ENCODE data around the gene SDS.

The SDS gene

DNA sequence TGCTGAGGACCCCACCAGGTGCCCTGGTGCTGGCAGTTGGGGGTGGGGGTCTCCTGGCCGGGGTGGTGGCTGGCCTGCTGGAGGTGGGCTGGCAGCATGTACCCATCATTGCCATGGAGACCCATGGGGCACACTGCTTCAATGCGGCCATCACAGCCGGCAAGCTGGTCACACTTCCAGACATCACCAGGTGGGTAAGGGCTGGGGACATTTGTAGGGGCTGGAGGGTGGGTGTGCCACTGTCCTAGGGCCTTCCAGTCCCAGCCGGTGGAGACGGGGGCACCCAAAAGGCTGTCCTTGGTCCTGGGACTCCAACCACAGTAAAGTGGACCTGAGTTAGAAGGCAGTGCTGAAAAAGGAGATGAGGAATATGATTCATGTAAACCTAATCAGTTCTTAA lies 31.7 kb upstream of the SDS start:
- Histone ChIP-seq H2AFZ (ENCODE audit: low read depth, low read length) (no peak overlapping the region), H3K27me3 (ENCODE audit: control insufficient read depth in 1 of 2, insufficient read depth in 1 of 2, low read length in 2 of 2) (peaks cover 25 to 26% of the 10 kb centered on the region in 2 experiments), H3K36me3 (ENCODE audit: control insufficient read depth in 1 of 2, insufficient read depth in 2 of 2, low read depth in 1 of 2, low read length in 2 of 2) (no peaks in the 10 kb centered on the region), H3K27ac (ENCODE audit: low read length, poor library complexity, severe bottlenecking) (no peak overlapping the region), H3K14ac (ENCODE audit: low read length in 2 of 2) (no peak overlapping the region), H3K23ac (ENCODE audit: low read length in 2 of 2) (no peak overlapping the region), H2BK12ac (ENCODE audit: low read length in 2 of 2) (no peak overlapping the region), H3K18ac (ENCODE audit: low read depth in 1 of 2, low read length in 2 of 2) (no peak overlapping the region), H4K8ac (ENCODE audit: low read length) (no peak overlapping the region), H2BK120ac (ENCODE audit: low read depth, low read length) (no peak overlapping the region), H3K4me1 (ENCODE audit: control insufficient read depth, insufficient read depth, low read depth, low read length) (peaks cover 4% of the 10 kb centered on the region), H3K9ac (ENCODE audit: low read length) (no peak overlapping the region), H3K4ac (ENCODE audit: low read depth in 1 of 2, low read length in 2 of 2) (no peak overlapping the region), H3K4me2 (ENCODE audit: low read length, poor library complexity, severe bottlenecking) (no peak overlapping the region), H2BK5ac (ENCODE audit: low read depth, low read length, poor library complexity, severe bottlenecking) (no peak overlapping the region), H2BK15ac (ENCODE audit: low read depth, poor library complexity, severe bottlenecking) (no peak overlapping the region), H2AK5ac (ENCODE audit: low read length, severe bottlenecking) (no peak overlapping the region), H3K79me1 (replicated peaks; ENCODE audit: low read length, poor library complexity, severe bottlenecking) (no peaks in the 10 kb centered on the region), H4K91ac (ENCODE audit: low read length) (no peak overlapping the region), H3K4me3 (ENCODE audit: insufficient read depth in 1 of 2, low read depth in 1 of 2, low read length in 2 of 2) (no peak overlapping the region), H3K9me3 (ENCODE audit: control insufficient read depth, low read length) (peaks cover under 1% of the 10 kb centered on the region)
- 89% methylated on average over 5 of the region's 5 CpGs for WGBS
- no peak for DNase-seq

GRCh38 chr12:113432986-113433385 lies 29.3 kb upstream of the SDS start:
- Histone ChIP-seq H3K4me2 (ENCODE audit: low read length, poor library complexity, severe bottlenecking) (no peak overlapping the region), H2BK5ac (ENCODE audit: low read depth, low read length, poor library complexity, severe bottlenecking) (no peak overlapping the region), H2AFZ (ENCODE audit: low read depth, low read length) (no peak overlapping the region), H3K14ac (ENCODE audit: low read length in 2 of 2) (no peak overlapping the region), H2BK15ac (ENCODE audit: low read depth, poor library complexity, severe bottlenecking) (no peak overlapping the region), H3K4ac (ENCODE audit: low read depth in 1 of 2, low read length in 2 of 2) (no peak overlapping the region), H2BK12ac (ENCODE audit: low read length in 2 of 2) (no peak overlapping the region), H2BK120ac (ENCODE audit: low read depth, low read length) (no peak overlapping the region), H3K23ac (ENCODE audit: low read length in 2 of 2) (no peak overlapping the region), H4K91ac (ENCODE audit: low read length) (no peak overlapping the region), H3K79me1 (replicated peaks; ENCODE audit: low read length, poor library complexity, severe bottlenecking) (no peaks in the 10 kb centered on the region), H4K8ac (ENCODE audit: low read length) (no peak overlapping the region), H3K4me3 (ENCODE audit: insufficient read depth in 1 of 2, low read depth in 1 of 2, low read length in 2 of 2) (no peak overlapping the region), H2AK5ac (ENCODE audit: low read length, severe bottlenecking) (no peak overlapping the region), H3K9ac (ENCODE audit: low read length) (no peak overlapping the region), H3K27me3 (ENCODE audit: control insufficient read depth in 1 of 2, insufficient read depth in 1 of 2, low read length in 2 of 2) (peaks cover 5 to 7% of the 10 kb centered on the region in 2 experiments), H3K27ac (ENCODE audit: low read length, poor library complexity, severe bottlenecking) (no peak overlapping the region), H3K9me3 (ENCODE audit: control insufficient read depth, low read length) (peaks cover 4% of the 10 kb centered on the region), H3K4me1 (ENCODE audit: control insufficient read depth, insufficient read depth, low read depth, low read length) (peaks cover 4% of the 10 kb centered on the region), H3K18ac (ENCODE audit: low read depth in 1 of 2, low read length in 2 of 2) (no peak overlapping the region), H3K36me3 (ENCODE audit: control insufficient read depth in 1 of 2, insufficient read depth in 2 of 2, low read depth in 1 of 2, low read length in 2 of 2) (no peaks in the 10 kb centered on the region)
- DNase-seq: no peak

DNA sequence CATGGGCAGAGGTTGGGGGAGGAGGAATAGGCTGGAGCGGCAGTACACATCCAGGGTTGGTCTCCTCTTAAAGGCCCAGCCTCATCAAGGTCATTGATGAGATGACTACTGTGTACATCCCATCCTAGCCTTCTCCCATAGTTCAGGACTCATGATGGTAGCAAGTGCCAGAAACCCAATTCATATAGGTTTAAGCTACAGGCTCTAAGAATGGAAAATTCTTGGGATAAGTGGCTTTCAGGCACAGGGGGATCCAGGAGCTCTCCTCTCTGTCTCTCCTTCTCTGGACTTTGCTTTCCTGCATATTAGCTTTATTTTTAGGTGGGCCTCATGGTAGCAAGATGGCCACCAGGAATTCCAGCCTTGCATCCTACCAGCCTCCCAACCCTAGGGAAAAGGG lies 24.8 kb upstream of the SDS start:
- 100% methylated on average over 1 of the region's 1 CpG for WGBS
- Histone ChIP-seq H3K9ac (ENCODE audit: low read length) (no peak overlapping the region), H2AFZ (ENCODE audit: low read depth, low read length) (no peak overlapping the region)

DNA sequence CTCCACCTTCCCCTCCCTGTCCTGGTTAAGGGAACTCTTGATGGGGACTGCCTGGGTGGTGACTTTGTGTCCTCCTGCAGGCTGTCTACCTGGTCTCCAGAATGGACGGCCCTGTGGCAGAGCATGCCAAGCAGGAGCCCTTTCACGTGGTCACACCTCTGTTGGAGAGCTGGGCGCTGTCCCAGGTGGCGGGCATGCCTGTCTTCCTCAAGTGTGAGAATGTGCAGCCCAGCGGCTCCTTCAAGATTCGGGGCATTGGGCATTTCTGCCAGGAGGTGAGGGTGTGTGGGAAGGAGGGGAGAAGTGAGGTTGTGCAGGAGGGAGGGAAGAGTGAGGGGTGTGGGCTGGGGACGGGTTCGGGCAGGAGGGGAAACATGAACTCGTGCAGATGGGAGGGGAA lies 24.2 kb upstream of the SDS start:
- Histone ChIP-seq H3K4ac (ENCODE audit: low read depth in 1 of 2, low read length in 2 of 2) (no peak overlapping the region), H3K23ac (ENCODE audit: low read length in 2 of 2) (no peak overlapping the region), H2BK120ac (ENCODE audit: low read depth, low read length) (no peak overlapping the region), H2AK5ac (ENCODE audit: low read length, severe bottlenecking) (no peak overlapping the region), H3K36me3 (ENCODE audit: control insufficient read depth in 1 of 2, insufficient read depth in 2 of 2, low read depth in 1 of 2, low read length in 2 of 2) (peaks cover 0 to 2% of the 10 kb centered on the region in 2 experiments), H4K8ac (ENCODE audit: low read length) (no peak overlapping the region), H3K27me3 (ENCODE audit: control insufficient read depth in 1 of 2, insufficient read depth in 1 of 2, low read length in 2 of 2) (no peaks in the 10 kb centered on the region), H3K9ac (ENCODE audit: low read length) (no peak overlapping the region), H3K18ac (ENCODE audit: low read depth in 1 of 2, low read length in 2 of 2) (no peak overlapping the region), H3K4me2 (ENCODE audit: low read length, poor library complexity, severe bottlenecking) (no peak overlapping the region), H2AFZ (ENCODE audit: low read depth, low read length) (no peak overlapping the region), H3K4me1 (ENCODE audit: control insufficient read depth, insufficient read depth, low read depth, low read length) (peaks cover under 1% of the 10 kb centered on the region), H3K9me3 (ENCODE audit: control insufficient read depth, low read length) (peaks cover 4% of the 10 kb centered on the region), H2BK5ac (ENCODE audit: low read depth, low read length, poor library complexity, severe bottlenecking) (no peak overlapping the region), H3K4me3 (ENCODE audit: insufficient read depth in 1 of 2, low read depth in 1 of 2, low read length in 2 of 2) (no peak overlapping the region), H3K14ac (ENCODE audit: low read length in 2 of 2) (no peak overlapping the region), H2BK12ac (ENCODE audit: low read length in 2 of 2) (no peak overlapping the region), H2BK15ac (ENCODE audit: low read depth, poor library complexity, severe bottlenecking) (no peak overlapping the region), H4K91ac (ENCODE audit: low read length) (no peak overlapping the region), H3K79me1 (replicated peaks; ENCODE audit: low read length, poor library complexity, severe bottlenecking) (peaks cover 8% of the 10 kb centered on the region), H3K27ac (ENCODE audit: low read length, poor library complexity, severe bottlenecking) (no peak overlapping the region)
- no peak for DNase-seq
- 75% methylated on average over 9 of the region's 9 CpGs for WGBS

More for the DNA sequence above, 24.8 kb upstream of the SDS start:
- peaks cover 4% of the 10 kb centered on the region for H3K9me3 ChIP-seq (ENCODE audit: control insufficient read depth, low read length)
- DNase-seq: no peak
- no peak overlapping the region for H4K8ac ChIP-seq (ENCODE audit: low read length)
- H3K4ac ChIP-seq (ENCODE audit: low read depth in 1 of 2, low read length in 2 of 2): no peak overlapping the region
- H3K36me3 ChIP-seq (ENCODE audit: control insufficient read depth in 1 of 2, insufficient read depth in 2 of 2, low read depth in 1 of 2, low read length in 2 of 2): peaks cover 0 to 2% of the 10 kb centered on the region in 2 experiments
- H2BK15ac ChIP-seq (ENCODE audit: low read depth, poor library complexity, severe bottlenecking): no peak overlapping the region
- no peak overlapping the region for H3K4me2 ChIP-seq (ENCODE audit: low read length, poor library complexity, severe bottlenecking)
- H2AK5ac ChIP-seq (ENCODE audit: low read length, severe bottlenecking): no peak overlapping the region
- H2BK120ac ChIP-seq (ENCODE audit: low read depth, low read length): no peak overlapping the region
- H3K23ac ChIP-seq (ENCODE audit: low read length in 2 of 2): no peak overlapping the region
- H3K27me3 ChIP-seq (ENCODE audit: control insufficient read depth in 1 of 2, insufficient read depth in 1 of 2, low read length in 2 of 2): no peaks in the 10 kb centered on the region
- H3K14ac ChIP-seq (ENCODE audit: low read length in 2 of 2): no peak overlapping the region
- peaks cover 2% of the 10 kb centered on the region for H3K4me1 ChIP-seq (ENCODE audit: control insufficient read depth, insufficient read depth, low read depth, low read length)
- H3K79me1 ChIP-seq (replicated peaks; ENCODE audit: low read length, poor library complexity, severe bottlenecking): peaks cover 6% of the 10 kb centered on the region
- no peak overlapping the region for H2BK5ac ChIP-seq (ENCODE audit: low read depth, low read length, poor library complexity, severe bottlenecking)
- no peak overlapping the region for H3K27ac ChIP-seq (ENCODE audit: low read length, poor library complexity, severe bottlenecking)
- no peak overlapping the region for H2BK12ac ChIP-seq (ENCODE audit: low read length in 2 of 2)
- no peak overlapping the region for H4K91ac ChIP-seq (ENCODE audit: low read length)
- no peak overlapping the region for H3K4me3 ChIP-seq (ENCODE audit: insufficient read depth in 1 of 2, low read depth in 1 of 2, low read length in 2 of 2)
- H3K18ac ChIP-seq (ENCODE audit: low read depth in 1 of 2, low read length in 2 of 2): no peak overlapping the region

Measured in mesenchymal stem cell (in vitro differentiated cells and primary cell).